ENCODE data around the gene SH2D6. TPM values are rescaled to one million over a fixed set of nuclear protein-coding genes. Genes with fewer than 3 reads are reported as not detected.

Gene SH2D6
- total RNA-seq, 1 donor from 2014 or later, result 0.96 TPM

- H3K4me3 Mint-ChIP-seq, result no peak overlapping the region
- H3K36me3 Mint-ChIP-seq (ENCODE audit: low read depth), result peaks cover 33% of the 10 kb centered on the region
- intact Hi-C loops (cut with micrococcal nuclease), result loop anchor here (1.0 to 2.0 kb wide), 3 partner anchors 14 to 161 kb away; partner anchors contain the start of gene SH2D6
- DNase-seq, result peak; percentile 93
- H3K27ac Mint-ChIP-seq, result no peak overlapping the region
- H3K9me3 Mint-ChIP-seq, result no peaks in the 10 kb centered on the region
- H3K4me1 Mint-ChIP-seq, result peaks cover 16% of the 10 kb centered on the region
- no peaks in the 10 kb centered on the region for H3K27me3 Mint-ChIP-seq
Measured at GRCh38 chr2:85390941-85391669, 27.4 kb upstream of the SH2D6 start.

GRCh38 chr2:85393836-85394235 is 24.7 kb upstream of the SH2D6 start:
- Mint-ChIP-seq H3K4me1 (peaks cover 28% of the 10 kb centered on the region), H3K27me3 (no peaks in the 10 kb centered on the region), H3K4me3 (no peak overlapping the region), H3K36me3 (ENCODE audit: low read depth) (peaks cover 37% of the 10 kb centered on the region), H3K9me3 (no peaks in the 10 kb centered on the region), H3K27ac (no peak overlapping the region)
- intact Hi-C loops (cut with micrococcal nuclease), result no loop called here
- DNase-seq, result no peak

- peaks cover 36% of the 10 kb centered on the region for H3K36me3 Mint-ChIP-seq (ENCODE audit: low read depth)
- no peaks in the 10 kb centered on the region for H3K27me3 Mint-ChIP-seq
- intact Hi-C loops (cut with micrococcal nuclease), result no loop called here
- no peak overlapping the region for H3K4me3 Mint-ChIP-seq
- no peak overlapping the region for H3K27ac Mint-ChIP-seq
- H3K9me3 Mint-ChIP-seq, result no peaks in the 10 kb centered on the region
- peaks cover 30% of the 10 kb centered on the region for H3K4me1 Mint-ChIP-seq
- DNase-seq, result no peak
Measured at GRCh38 chr2:85394261-85394681, 24.2 kb upstream of the SH2D6 start.

GRCh38 chr2:85394976-85395375 is 23.5 kb upstream of the SH2D6 start:
- no peaks in the 10 kb centered on the region for H3K9me3 Mint-ChIP-seq

GRCh38 chr2:85395912-85396475 is 22.5 kb upstream of the SH2D6 start:
- no peak overlapping the region for H3K4me3 Mint-ChIP-seq

More at GRCh38 chr2:85394976-85395375, 23.5 kb upstream of the SH2D6 start:
- Mint-ChIP-seq H3K4me1 (peaks cover 32% of the 10 kb centered on the region), H3K36me3 (ENCODE audit: low read depth) (peaks cover 34% of the 10 kb centered on the region), H3K4me3 (no peak overlapping the region), H3K27ac (no peak overlapping the region), H3K27me3 (no peaks in the 10 kb centered on the region)
- intact Hi-C loops (cut with micrococcal nuclease), result no loop called here
- no peak for DNase-seq

GRCh38 chr2:85396531-85397470 is 21.7 kb upstream of the SH2D6 start:
- peak overlapping the region; percentile 79 for H3K27ac Mint-ChIP-seq
- peaks cover 27% of the 10 kb centered on the region for H3K4me1 Mint-ChIP-seq

More at GRCh38 chr2:85395912-85396475, 22.5 kb upstream of the SH2D6 start:
- H3K27me3 Mint-ChIP-seq, result no peaks in the 10 kb centered on the region
- peaks cover 32% of the 10 kb centered on the region for H3K4me1 Mint-ChIP-seq
- peaks cover 39% of the 10 kb centered on the region for H3K36me3 Mint-ChIP-seq (ENCODE audit: low read depth)
- H3K9me3 Mint-ChIP-seq, result no peaks in the 10 kb centered on the region
- DNase-seq, result no peak
- intact Hi-C loops (cut with micrococcal nuclease), result no loop called here
- no peak overlapping the region for H3K27ac Mint-ChIP-seq

GRCh38 chr2:85397925-85398331 is 20.6 kb upstream of the SH2D6 start:
- H3K9me3 Mint-ChIP-seq, result no peaks in the 10 kb centered on the region
- H3K27ac Mint-ChIP-seq, result peak overlapping the region; percentile 29
- H3K4me1 Mint-ChIP-seq, result peaks cover 24% of the 10 kb centered on the region
- H3K36me3 Mint-ChIP-seq (ENCODE audit: low read depth), result peaks cover 47% of the 10 kb centered on the region
- no peak overlapping the region for H3K4me3 Mint-ChIP-seq
- DNase-seq, result no peak
- H3K27me3 Mint-ChIP-seq, result no peaks in the 10 kb centered on the region
- intact Hi-C loops (cut with micrococcal nuclease), result no loop called here

More at GRCh38 chr2:85396531-85397470, 21.7 kb upstream of the SH2D6 start:
- DNase-seq, result no peak
- Mint-ChIP-seq H3K9me3 (no peaks in the 10 kb centered on the region), H3K27me3 (no peaks in the 10 kb centered on the region), H3K36me3 (ENCODE audit: low read depth) (peaks cover 43% of the 10 kb centered on the region), H3K4me3 (no peak overlapping the region)
- intact Hi-C loops (cut with micrococcal nuclease), result no loop called here

GRCh38 chr2:85398426-85399182 is 19.9 kb upstream of the SH2D6 start:
- no peaks in the 10 kb centered on the region for H3K27me3 Mint-ChIP-seq
- peaks cover 51% of the 10 kb centered on the region for H3K36me3 Mint-ChIP-seq (ENCODE audit: low read depth)
- no peak overlapping the region for H3K4me3 Mint-ChIP-seq
- H3K9me3 Mint-ChIP-seq, result no peaks in the 10 kb centered on the region
- no peak for DNase-seq
- H3K27ac Mint-ChIP-seq, result no peak overlapping the region
- intact Hi-C loops (cut with micrococcal nuclease), result no loop called here
- H3K4me1 Mint-ChIP-seq, result peaks cover 20% of the 10 kb centered on the region

GRCh38 chr2:85399183-85399455 is 19.4 kb upstream of the SH2D6 start:
- H3K4me3 Mint-ChIP-seq, result no peak overlapping the region
- no peak overlapping the region for H3K27ac Mint-ChIP-seq
- no peaks in the 10 kb centered on the region for H3K9me3 Mint-ChIP-seq
- intact Hi-C loops (cut with micrococcal nuclease), result no loop called here
- H3K36me3 Mint-ChIP-seq (ENCODE audit: low read depth), result peaks cover 53% of the 10 kb centered on the region
- H3K4me1 Mint-ChIP-seq, result peaks cover 20% of the 10 kb centered on the region
- no peaks in the 10 kb centered on the region for H3K27me3 Mint-ChIP-seq
- no peak for DNase-seq

- H3K27me3 Mint-ChIP-seq, result no peaks in the 10 kb centered on the region
- H3K36me3 Mint-ChIP-seq (ENCODE audit: low read depth), result peaks cover 52% of the 10 kb centered on the region
- H3K4me1 Mint-ChIP-seq, result peaks cover 22% of the 10 kb centered on the region
- H3K27ac Mint-ChIP-seq, result no peak overlapping the region
- H3K9me3 Mint-ChIP-seq, result no peaks in the 10 kb centered on the region
- no peak for DNase-seq
- no peak overlapping the region for H3K4me3 Mint-ChIP-seq
- intact Hi-C loops (cut with micrococcal nuclease), result no loop called here
Measured at GRCh38 chr2:85400023-85400422, 18.5 kb upstream of the SH2D6 start.

- no peaks in the 10 kb centered on the region for H3K9me3 Mint-ChIP-seq
Measured at GRCh38 chr2:85400541-85401463, 17.7 kb upstream of the SH2D6 start.

GRCh38 chr2:85401464-85401805 is 17.1 kb upstream of the SH2D6 start:
- Mint-ChIP-seq H3K27me3 (no peaks in the 10 kb centered on the region), H3K4me1 (peaks cover 34% of the 10 kb centered on the region), H3K9me3 (no peaks in the 10 kb centered on the region), H3K36me3 (ENCODE audit: low read depth) (peaks cover 56% of the 10 kb centered on the region), H3K27ac (no peak overlapping the region), H3K4me3 (no peak overlapping the region)
- intact Hi-C loops (cut with micrococcal nuclease), result no loop called here
- no peak for DNase-seq

More at GRCh38 chr2:85400541-85401463, 17.7 kb upstream of the SH2D6 start:
- H3K36me3 Mint-ChIP-seq (ENCODE audit: low read depth), result peaks cover 56% of the 10 kb centered on the region
- H3K27me3 Mint-ChIP-seq, result no peaks in the 10 kb centered on the region
- no peak for DNase-seq
- intact Hi-C loops (cut with micrococcal nuclease), result no loop called here
- no peak overlapping the region for H3K4me3 Mint-ChIP-seq
- no peak overlapping the region for H3K27ac Mint-ChIP-seq
- H3K4me1 Mint-ChIP-seq, result peaks cover 28% of the 10 kb centered on the region

GRCh38 chr2:85401844-85402243 is 16.7 kb upstream of the SH2D6 start:
- Mint-ChIP-seq H3K9me3 (no peaks in the 10 kb centered on the region), H3K27ac (no peak overlapping the region), H3K4me3 (no peak overlapping the region), H3K27me3 (no peaks in the 10 kb centered on the region), H3K36me3 (ENCODE audit: low read depth) (peaks cover 53% of the 10 kb centered on the region), H3K4me1 (peaks cover 30% of the 10 kb centered on the region)
- DNase-seq, result no peak
- intact Hi-C loops (cut with micrococcal nuclease), result no loop called here
